Activated CD4-positive, alpha-beta T cell treated with anti-CD3 and anti-CD28 coated beads for 24 hours (primary cell): ENCODE measurements around the gene TIMM22.
"Not testable (repeated sequence)": the region's sequence is repeated elsewhere in the genome, so short reads cannot be mapped to it uniquely, and the experiment has no call there.

ENCODE experiments used
- DNase-seq, 2 donors: peaks; one replicate each; pipeline ENCODE4 v3.0.0-alpha.2; 2020; ENCODE audit warnings: low read depth in 2 of 2

TIMM22 gene

DNA sequence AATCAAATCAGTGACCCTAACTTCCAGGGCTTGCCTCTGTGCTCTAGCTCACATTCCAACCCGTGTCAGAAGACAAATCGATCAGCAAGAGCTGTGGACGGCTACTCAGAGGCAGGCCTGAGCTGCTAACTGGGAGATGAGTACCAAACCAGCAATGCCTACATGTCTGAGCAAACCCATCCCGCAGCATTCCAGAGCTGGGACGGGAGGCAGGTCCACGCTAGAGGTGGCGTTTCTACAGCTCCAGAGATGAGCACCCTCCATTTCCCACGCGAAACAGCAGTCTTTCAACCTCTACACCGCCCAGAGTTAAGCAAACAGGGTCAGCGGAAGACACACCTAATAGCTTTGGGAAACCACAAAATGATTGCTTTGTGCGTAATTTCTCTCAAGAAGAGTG is 23.9 kb upstream of the TIMM22 start:
- DNase-seq: no peak

DNA sequence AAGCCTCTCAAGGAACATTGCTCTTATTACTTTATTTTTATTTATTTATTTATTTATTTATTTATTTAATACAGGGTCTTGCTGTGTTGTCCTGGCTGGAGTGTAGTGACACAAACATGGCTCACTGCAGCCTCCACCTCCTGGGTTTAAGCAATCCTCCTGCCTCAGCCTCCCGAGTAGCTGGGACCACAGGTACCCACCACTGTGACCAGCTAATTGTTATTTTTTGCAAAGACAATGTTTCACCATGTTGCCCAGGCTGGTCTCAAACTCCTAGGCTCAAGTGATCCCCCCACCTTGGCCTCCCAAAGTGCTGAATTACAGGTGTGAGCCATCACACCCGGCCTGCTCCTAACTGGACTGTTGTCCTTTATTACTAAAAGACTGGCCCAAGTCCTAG is 22.2 kb upstream of the TIMM22 start:
- not testable (repeated sequence) for DNase-seq

DNA sequence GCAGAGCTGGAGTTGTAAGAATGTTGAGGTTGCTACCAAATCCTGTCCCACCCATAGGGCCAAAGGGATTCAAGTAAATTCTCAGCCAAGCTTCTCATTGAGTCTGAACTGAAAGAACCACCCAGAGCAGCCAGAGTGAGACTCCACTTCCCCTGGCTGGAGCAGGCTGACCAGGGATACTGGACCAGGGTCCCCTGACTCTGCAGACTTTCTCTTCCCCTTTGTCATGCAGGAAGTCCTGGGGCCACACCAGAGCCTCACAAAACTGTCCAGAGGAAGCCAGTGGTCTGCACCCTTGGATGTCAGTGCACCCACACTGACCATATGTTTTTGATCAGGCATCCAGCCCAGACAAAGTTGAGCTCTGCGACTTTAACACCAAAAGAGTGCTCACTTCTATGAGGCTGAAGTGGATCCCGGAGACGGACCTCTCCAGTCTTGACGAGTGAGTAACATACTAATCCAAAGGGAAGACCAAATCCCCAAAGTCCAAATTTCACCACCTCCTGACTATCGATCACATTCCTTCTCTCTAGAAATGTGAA is 21.5 kb upstream of the TIMM22 start:
- no peak for DNase-seq

DNA sequence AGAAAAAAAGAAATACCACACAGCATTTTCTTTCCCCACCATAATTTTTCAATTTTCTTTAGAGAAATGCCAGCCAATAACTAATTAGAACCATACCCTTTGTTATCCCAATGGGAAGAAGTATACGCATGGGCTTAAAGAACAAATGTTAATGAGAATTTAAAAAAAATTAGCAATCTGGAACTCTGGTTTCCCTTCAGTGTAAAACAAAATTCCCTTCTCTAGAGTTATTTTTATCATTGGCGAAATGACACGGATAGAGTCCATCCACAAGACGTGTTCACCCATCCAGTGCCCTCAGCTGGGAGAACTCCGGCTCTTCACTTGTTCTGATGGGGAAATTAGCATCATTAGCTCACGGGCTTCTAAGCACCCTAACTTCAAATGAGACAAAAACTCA is 20.6 kb upstream of the TIMM22 start:
- no peak for DNase-seq

DNA sequence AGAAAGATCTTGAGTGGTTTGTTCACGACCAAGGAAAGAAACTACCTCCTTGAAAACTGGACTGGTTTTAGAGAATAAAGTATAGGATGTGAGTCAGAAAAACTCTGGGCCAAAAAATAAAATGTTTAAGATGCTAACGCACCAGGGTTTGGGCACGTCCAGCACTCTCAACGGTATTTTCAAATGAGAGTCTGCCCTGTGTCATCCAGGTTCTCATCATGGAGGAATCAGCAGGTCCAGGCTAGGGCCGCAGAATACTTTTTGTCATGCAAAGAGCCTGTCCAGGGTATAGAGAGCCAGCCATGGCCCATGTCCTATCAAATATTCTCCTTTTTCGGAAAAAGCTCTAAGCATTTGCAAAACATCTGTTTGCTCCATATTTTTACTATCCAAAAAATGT is 19.8 kb upstream of the TIMM22 start:
- no peak for DNase-seq

DNA sequence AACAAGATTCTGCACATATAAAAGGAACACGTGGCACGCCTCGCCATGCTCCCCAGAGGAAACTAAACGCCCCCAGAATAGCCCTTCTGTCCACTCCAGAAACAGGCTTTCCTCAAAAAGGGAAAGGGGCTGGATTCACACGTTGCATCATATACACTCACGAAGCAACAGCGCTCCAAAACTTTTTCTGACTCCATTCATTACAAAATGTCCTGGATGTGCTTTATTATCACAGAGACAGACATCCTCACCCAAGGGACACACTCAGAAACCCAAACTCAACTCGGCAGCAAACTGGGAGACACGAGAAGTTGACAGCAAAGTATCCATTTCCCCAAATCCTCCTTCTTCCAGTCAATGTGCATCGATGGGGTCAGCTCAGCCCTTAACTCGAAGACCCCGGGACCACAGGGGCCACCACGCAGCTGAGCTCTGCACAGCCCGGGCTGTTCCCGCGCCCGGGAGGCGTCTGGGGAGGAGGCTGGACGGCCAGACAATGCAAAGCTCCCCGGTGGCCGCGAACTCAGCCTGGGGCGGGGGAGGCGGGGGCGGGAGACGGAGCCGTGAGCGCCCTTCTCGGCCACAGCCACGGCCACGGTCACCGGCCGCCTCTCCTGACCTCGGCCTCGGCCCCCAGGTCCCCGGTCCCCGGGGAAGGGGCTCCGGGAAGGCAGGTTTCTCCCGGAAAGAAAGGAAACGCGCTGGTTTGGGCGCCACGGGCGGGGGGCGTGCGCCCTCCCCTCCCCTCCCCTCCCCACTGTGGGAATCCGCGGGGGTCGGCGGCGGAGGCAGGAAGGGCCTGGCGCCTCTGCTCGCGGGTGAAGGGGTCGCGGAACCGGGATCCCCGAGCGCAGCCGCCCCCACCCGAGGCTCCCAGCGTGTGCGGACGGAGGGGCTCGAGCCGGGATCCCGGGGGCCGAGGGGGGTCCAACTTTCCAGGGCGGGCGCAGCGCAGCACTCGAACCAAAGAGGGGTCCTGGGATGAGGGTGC is 18.5 kb upstream of the TIMM22 start:
- no peak for DNase-seq

DNA sequence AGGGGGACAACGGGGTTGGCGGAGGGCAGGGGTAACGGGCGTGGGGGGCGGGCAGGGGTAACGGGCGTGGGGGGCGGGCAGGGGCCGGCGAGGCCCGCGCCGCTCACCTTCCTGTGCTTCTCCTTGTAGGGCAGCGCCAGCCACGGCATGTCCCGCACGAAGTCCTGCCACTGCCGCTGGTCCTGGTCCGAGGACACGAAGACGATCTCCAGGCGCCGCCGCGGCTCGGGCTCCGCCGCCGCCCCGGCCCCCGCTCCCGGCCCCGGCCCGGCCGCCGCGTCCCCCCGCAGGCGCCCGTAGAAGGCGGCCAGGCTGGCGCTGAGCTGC is 17.8 kb upstream of the TIMM22 start:
- no peak for DNase-seq

DNA sequence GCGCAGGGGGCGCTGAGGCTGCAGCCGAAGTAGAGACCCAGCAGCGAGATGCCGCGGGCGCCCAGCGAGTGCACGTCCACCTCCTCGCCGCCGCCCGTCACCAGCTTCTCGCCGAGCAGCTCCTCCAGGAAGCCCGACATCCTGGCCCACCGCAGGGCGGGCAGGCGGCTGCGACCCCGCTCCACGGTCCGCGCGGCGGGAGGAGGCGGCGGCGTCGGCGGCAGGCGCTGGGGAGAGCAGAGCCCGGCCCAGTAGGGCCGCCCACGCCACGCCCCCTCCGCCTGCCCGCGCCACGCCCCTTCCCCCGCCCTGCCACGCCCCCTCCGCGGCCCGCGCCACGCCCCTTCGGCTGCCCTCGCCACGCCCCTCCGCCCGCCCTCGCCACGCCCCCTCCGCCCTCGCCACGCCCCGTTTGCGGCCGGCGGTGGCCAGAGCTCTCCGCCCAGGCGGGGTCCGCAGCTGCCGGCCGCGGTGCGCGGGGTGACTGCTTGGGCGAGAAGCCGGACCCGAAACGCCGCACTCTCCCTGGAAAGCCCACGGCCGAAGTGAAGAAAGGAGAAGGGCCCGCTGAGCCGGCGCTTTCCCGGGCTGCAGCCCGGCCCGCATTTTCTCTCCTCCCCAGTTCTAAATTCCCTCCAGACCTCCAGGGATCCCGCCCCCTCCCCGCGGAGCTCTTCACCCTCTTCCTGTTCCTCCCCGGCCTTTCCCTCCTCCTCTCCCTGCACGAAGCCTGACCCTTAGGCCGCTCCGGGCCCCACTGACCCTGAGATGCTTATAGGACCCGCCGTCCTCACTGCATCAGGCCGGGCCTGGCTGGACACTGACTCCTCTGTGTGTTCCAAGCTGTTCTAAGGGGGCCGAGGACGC is 17.2 kb upstream of the TIMM22 start, which contains the start of gene NXN:
TSS of gene NXN (minus strand) at position 238 of the 867 bp plus-strand sequence.
- peak; percentile 85 to 86 for DNase-seq

DNA sequence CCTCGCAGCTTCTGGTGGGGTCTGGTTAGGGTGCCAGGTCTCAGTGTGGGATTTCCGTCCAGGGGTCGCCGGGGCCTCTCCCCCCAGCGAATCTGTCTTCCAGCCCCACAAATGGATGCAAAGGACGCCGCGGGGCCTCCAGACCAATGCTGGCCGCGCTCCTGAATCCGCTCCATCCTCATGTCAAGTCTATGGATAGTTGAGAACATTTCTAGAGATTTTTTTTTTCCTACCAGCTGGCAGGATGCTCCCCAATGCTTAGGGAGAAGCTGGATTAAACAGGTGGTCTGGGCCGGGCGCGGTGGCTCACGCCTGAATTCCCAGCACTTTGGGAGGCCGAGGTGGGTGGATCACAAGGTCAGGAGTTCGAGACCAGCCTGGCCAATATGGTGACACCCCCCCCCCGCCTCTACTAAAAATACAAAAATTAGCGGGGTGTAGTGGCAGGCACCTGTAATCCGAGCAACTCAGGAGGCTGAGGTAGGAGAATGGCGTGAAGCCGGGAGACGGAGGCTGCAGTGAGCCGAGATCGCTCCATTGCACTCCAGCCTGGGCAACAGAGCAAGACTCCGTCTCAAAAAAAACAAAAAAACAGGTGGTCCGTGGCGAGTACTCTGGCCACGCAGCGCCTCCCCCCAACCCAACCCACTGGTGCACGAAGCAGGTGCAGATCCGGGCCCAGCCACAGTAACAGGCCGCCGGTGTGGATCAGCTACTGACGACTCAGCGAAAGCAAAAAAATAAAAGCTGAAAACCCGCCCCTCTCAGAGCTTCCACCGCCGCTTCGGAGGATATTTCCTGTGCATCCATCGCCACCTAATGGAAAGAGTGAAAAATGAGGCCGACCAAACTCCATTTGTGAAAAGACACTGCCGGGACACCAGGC is 16.3 kb upstream of the TIMM22 start:
- DNase-seq: peak; percentile 51 to 64

DNA sequence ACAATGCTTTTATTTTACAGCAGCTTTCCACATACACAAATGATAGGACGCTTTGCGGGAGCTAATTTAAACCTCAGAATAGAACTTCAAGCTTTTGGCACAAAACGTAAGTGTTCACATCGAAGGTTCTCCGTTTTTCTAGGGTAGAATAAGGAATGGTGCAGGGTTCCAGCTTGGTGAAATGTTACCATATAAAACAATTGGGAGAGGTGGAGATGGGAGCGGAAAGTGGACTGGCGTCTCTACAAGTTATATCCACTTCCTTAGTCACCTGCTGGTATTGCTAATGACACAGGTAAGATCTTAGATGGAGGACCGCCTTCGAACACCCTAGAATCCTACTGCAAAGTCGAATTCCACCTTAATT is 15.7 kb upstream of the TIMM22 start:
- DNase-seq: no peak

DNA sequence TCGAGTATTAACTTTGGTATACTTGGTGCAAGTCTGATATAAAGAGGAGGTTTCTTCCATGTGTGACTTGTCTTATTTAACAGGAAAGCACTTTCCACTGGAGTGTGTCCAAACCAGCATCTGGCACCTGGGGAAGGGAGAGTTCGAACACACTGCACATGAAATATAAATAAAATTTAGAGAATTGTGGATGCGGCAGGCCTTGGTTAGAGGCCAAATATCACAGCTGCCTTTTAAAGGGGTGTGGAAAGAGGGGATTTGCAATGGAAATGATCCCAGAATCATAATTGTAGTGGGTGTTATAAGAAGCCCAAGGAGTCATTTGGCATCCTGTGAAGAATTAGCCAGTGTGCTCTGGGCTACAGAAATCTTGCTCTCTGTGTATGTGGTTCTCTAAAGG is 13.0 kb upstream of the TIMM22 start:
- no peak for DNase-seq

DNA sequence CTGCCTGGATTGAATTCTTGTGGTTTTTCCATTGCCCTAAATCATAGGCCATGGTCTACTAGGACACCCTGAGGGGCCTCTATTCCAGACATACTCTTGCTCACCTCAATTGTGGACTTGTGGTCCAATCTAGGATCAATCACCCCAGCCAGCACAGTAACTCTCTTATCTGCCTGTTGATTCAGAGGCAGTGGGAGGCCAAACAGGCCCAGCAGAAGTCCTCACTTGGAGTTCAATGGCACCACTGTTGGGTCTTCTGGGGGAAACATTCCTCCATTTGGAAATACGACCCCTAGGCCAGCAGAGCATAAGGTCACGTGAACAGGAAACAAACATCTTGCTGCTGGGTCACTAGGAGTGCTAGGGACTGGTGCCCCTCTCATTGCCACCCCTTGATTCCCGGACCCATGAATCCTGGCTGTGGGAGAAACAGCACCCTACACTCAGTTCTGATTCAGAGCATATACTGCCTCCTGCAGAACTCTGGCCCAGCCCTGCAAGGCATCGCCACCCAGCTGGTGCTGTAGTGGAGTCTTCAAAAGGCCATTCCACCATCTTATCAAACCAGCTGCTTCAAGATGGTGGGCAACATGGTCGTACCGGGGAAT is 10.5 kb upstream of the TIMM22 start:
- DNase-seq: no peak

DNA sequence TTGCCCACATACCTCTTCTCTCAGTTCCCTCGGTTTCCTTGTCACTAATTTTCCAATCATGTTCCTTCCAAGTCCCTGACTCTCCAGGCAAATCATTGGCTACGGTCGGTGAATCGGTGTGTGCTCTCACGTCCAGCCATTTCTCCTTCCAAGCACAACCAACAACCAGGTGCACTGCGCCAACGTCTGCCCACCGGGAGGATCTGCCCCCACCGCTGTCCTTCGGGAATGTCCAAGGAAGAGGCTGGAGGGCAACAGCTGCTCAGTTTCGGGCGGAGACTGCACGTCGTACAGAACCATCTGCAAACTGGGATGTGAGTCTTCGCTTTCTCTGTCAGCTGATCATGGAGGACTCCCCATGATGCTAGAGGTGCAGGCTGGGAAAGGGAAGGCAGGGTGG is 9.0 kb upstream of the TIMM22 start:
- DNase-seq: no peak

DNA sequence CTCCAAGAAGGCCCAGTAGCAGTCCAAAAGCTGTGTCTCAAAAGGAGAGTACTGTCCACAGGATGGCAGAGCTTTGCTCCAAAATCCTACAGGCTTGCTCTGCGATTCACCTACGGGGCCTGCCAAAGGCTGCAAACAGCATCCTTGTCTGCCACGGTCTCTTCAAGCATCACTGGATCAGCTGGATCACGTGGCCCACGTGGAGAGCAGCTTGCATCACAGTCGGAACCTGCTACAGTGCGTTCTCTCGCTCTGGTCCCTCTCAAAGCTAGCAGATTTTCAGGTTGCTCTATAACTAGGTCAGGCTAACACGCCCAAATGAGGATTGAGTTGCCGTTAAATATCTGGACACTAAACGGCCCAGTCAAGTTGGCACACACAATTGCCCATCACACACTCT is 8.4 kb upstream of the TIMM22 start:
- no peak for DNase-seq

DNA sequence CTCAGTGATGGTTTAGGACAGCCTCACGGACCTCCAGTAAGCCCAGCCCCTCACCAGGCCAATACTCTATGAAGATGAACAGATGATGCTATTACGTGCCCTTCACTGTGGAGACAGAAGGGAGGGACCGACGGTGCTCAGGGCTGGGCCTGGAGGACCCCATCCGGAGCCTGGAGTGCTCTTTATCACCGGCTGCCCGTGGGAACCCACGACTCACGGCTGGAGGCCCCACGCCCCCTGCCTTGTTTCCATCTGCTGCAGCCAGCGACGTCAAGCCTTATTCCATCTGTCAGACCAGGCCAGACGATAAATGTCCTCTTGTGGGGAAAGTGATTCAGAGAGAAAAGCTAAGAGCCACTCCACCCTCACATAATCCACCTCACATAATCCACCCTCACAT is 4.0 kb upstream of the TIMM22 start:
- no peak for DNase-seq

DNA sequence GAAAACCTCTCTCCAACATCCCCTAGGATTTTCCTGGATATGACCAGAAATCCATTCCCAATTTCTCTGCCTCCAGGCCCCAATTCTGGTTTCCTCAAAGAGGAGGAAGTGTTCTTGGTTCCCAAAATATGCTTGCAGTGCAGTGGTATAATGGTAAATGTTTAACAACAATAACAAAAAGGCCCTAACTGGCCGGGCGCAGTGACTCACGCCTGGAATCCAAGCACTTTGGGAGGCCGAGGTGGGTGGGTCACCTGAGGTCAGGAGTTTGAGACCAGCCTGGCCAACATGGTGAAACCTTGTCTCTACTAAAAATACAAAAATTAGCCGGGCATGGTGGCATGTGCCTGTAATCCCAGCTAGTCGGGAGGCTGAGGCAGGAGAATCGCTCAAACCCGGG is 1.6 kb upstream of the TIMM22 start:
- DNase-seq: not testable (repeated sequence)

DNA sequence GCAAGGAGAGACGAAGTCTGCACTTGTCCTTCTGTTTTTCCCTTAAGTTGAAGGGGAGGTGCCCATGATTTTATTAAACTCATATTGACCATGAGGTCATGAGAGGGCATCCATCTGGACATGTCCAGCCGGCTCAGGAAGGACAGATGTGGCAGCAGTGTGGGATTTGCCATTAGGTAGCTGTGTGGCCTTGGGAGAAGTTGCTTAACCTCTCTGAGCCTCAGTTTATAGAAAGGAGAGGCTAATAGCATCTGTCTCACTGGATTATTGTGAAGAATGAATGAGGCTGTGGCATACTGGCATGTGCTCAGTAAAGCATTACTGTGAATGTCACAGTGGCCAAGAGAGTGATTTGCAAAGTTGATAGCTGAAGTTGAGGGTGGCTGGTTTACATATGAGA is 1.2 kb downstream of the TIMM22 start:
- no peak for DNase-seq

DNA sequence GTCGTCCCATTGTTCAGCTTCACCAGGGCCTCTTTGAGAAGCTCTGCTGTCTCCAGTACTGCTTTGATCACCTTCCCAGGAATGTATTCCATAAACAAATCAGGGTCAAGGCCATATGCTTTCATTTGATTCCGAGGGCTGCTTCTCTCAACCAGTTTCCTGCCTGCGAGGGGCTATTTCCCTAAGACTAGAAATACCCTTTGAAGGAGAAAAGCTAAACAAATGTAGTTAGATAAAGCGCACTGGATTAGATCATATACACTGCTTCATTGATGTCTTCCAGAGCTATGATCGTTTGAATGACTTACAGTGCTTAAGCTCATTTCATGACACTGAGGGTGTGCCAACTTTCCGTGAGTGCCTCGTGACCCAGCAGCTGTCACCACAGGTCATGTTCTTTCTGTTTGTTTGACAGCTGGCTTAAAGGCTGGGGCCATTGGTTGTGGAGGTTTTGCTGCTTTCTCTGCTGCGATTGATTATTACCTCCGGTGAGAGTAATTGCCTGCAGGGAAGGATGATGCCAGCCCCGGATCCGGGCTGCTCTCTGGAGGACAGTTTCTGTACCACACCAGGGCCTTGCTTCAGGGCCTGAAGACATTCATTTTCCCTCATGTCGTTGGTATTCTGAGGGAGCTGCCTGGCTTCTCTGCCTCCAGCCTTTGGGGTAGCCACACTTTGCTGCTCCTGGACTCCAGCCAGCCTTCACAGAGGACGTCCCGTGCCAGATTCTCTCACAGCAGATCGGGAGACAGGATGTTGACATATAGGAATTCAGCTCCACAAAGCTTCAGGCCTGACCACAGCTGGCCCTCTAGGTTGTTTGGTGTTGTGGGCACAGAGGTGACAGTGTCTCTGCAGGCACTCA is 3.9 kb downstream of the TIMM22 start:
- DNase-seq: no peak

DNA sequence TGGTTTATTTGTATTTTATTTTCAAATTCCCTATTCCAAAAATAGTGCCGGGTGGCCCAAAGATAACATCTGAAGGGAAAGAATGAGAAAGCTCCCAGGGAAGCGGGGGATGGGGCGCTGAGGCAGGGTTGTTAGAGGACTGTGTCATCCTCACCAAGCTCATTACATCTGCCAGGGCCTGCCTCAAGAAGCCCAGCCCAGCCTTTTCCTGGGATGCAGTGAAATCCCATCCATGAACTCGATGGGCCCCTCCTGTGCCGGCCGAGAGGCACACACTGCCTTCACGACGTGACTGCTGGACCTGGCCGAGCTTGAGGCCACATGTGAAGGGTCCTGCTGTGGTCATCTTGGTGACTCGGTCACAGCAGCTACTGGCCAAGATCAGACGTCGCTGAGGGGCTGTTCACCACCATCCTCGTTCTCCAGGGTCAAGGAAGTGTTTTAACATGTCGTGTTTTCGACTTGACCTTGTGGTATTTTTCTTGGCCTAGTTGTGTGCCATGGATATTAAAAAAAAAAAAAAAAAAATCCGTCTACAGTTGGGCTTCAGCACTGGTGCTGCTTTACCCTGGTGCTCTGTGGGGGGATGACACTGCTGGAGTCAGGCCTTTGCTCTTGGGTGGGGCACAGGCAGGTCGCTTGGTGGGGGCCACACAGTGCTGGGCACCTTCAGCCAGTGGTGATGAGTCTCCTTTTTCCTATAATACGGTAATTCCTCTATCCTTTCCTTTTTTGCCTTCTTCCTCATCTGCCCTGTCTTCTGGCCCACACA is 4.9 kb downstream of the TIMM22 start:
- no peak for DNase-seq

DNA sequence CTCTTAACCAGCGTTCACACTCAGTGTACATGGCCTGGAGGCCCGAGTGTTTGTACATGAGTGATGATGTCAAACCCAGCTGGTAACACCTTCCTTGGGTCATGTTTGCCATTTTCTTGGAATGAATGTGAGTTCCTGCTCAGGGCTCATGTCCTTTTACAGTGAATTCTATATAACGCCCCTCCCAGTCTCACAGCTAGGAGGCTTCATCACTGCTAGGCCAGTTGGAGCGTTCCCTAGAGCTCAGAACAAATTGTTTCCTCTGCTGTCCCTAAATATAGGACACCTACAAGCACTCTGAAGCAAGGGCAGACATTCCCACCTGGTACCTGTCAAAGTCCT is 5.5 kb downstream of the TIMM22 start:
- DNase-seq: no peak
